ENCODE results near the gene STIM2.
"Not testable (repeated sequence)": the region's sequence is repeated elsewhere in the genome, so short reads cannot be mapped to it uniquely, and the experiment has no call there.

STIM2 gene

DNA sequence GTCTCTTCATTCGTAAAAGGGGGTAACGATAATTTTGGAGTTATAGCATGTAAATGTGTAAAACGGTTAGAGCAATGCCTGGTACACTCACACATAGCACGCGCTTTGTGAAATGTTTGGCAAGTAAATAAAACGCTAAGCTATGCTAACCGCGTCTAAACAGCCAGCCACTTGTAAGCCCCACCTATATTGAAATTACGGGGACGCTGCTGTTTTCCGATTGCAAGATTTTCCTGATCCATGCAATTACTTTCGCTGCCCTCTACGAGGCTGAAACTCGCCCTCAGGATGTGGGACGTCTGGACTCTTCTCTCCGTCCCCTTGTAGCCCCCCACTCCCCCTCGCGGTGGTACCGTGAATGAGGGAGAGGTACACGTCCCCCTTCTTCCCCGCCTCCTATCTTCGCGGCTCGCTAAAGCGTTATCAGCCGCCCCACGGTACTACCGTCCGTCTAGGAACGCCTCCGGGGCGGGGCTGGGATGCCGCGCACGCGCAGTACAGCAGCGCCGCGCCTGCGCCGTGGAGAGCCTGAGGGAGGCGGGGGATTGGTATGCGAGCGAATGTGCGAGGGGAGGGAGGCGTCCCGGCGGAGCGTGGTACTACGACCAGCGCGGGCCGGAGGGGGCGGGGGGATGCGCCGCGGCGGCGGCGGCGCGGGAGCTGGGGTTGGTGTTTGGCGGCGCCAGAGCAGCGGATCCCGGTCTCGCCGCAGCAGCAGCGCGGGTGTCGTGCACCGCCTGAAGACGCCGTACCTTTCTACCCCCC is at the start of gene STIM2:
TSS of gene STIM2 (plus strand) at position 685 of the 765 bp plus-strand sequence.
- ATAC-seq, result peak; percentile 77
- DNase-seq, result peak; percentile 99

DNA sequence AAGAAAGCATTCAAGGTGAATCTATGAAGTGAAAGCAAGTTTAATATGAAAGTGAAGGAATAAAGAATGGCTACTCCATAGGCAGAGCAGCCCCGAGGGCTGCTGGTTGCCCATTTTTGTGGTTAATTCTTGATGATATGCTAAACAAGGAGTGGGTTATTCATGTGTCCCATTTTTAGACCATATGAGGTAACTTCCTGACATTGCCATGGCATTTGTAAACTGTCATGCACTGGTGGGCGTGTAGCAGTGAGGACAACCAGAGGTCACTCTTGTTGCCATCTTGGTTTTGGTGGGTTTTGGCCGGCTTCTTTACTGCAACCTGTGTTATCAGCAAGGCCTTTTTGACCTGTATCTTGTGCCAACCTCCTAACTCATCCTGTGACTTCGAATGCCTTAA is 49.1 kb upstream of the STIM2 start:
- not testable (repeated sequence) for ATAC-seq, DNase-seq

DNA sequence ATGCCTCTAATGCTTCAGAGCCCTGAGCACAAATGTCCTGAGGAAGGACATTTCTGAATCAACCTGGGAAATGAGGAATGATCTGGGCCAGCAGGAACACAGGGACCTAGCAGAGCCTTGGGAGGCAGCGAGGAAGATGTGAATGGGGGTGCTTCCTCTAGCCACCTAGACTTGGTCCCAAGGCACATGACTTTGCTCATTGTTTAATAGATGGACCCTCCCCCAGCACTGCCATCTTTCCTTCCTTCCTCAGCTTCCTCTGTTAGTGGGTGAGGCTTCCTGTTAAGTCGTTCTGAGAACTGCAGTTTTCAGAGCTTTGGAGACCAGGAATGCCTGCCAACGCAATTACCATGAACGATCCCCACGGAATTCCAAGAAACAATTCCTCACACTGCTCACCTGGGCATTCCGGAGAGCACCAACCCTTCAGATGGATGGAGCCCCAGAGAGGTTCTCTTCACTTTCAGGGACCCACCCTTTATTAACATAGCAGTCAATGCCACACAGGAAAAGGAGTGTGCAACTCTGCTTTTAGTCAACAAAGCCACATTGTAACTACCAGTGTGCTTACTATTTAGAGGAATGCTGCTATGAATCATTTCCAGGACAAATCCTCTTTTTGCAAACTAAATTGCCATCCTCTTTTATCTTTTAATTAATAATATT is 48.5 kb upstream of the STIM2 start:
- DNase-seq (no peak), ATAC-seq (no peak)

DNA sequence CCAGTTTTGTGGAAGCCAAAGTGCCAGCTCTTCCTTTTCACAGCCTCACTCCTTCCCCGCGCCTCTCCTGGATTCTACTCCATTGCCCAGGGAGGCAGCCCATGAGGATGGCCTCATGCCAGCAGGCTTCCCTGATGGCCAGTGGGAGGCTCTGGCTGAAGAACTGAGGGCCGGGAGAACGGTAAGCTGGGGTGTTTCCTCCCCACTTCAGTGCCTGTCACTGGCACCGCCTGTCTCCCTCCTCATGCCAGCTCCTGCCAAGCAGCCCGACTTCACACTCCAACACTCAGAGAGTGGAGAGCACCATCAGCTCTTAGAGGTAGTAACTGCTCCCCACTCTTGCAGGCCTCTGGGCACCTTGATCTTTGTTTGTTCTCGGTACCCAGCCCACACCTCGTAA is 46.9 kb upstream of the STIM2 start:
- DNase-seq (no peak), ATAC-seq (no peak)

DNA sequence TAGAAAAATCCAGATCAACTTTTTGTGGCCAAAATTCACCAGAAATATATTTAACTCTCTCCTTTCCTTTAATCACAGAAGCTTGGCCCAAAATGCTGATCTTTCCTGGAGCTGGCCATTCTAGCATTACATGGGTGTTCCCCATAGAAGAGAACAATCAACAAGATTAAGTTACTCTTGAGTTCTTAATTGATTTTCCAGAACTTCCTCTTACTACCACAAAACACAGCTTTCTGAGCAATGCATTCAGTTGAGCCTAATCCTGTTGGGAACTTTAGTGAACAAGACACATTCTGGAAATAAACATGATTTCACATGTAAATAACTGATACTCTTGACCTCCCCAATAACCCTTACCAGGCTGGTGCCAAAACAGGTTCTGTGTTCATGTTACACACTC is 45.4 kb upstream of the STIM2 start:
- ATAC-seq (no peak), DNase-seq (no peak)

DNA sequence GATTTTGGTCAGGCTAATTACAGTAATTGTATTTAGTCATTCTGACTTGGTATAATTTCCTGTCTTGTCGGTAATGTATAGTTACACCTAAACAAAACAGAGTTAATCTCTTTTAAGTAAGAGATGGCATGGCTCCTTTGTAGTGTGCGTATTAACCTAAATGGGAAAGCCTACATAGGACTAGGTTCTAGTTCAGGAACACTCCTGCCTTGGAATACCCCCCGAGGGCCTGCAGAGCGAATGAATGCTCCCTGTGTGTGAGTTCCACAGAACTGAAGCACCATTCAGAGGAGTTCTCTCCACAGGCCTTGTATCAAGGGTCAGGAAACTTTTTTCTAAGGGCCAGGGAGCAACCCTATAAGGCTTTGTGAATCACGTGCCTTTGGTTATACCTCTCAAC is 44.9 kb upstream of the STIM2 start:
- ATAC-seq, result no peak
- no peak for DNase-seq

DNA sequence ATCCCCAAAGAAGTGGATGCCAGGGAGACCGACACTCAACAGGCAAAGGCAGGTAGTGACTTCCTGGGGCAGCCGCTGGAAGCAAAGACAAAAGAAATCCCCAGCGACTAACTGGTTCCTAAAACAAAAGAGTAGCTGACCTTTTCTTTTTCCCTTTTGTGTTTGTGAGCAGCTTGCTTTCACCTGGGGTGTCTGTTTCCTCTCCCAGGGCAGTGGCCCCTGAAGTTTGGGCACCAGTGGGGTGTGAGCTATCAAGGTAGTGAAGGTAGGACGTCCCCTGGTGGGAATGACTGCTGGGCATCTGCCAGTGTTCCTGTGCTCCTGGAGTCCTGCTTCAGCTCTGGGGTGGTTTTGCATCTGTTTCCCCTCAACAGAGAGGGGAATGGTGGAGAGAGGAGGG is 41.6 kb upstream of the STIM2 start:
- DNase-seq (no peak), ATAC-seq (no peak)

DNA sequence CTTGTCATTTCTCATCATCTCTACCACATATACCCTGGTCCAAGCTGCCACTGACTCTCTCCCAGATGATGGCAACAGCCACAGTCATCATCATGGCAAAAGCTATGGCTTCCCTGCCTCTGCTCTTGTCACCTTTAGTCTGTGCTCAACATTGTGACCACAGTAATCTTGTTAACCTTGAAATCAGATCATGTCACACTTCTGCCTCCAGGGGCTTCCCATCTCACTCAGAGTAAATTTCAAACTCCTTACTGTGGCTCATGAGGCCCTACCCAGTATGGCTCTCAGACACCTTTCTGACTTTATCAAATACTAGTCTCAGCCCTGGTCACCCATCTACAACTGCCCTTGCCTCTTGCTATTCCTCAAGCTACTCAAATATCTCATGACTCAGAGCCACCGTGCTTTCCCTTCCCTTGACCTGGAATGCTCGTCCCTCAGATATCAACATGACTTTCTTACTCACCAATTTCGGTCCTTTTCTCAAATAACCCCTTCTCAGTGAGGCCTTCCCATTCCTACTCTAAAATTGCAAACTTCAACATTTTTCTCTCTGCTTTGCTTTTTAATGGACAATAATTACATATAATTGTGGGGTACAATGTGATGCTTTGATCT is 41.1 kb upstream of the STIM2 start:
- ATAC-seq (peak; percentile 60), DNase-seq (no peak)

DNA sequence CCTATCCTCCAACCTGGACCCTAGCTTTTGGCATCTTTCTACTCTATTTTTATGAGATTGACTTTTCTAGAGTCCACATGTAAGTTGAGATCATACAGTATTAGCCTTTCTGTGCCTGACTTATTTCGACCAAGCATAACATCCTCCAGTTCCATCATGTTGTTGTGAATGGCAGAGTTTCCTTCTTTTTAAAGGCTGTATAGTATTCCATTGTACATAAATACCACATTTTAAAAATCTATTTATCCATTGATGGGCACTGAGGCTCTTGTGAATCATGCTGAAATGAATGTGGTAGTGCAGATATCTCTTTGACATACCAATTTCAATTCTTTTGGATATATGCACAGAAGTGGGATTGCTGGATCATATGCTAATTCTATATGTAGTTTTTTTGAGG is 40.3 kb upstream of the STIM2 start:
- DNase-seq (no peak), ATAC-seq (no peak)

DNA sequence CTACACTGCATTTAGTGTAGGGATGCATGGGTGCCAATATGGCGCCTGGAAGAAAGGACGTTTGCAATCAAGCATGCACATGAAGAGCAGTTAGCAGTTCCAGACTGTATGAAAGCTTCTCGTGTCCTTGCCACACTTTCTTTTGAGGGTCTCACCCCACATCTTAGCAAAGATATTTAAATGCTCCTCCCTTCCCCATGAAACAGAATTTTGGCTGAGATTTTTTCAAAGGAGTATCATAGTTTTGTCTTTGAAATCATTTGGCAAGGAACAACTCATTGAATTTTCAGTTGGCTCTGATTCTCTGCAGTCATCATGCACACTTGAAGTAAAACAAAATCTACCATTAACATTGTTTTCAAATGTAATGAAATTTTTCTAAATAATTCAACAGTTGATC is 39.6 kb upstream of the STIM2 start:
- ATAC-seq (no peak), DNase-seq (no peak)

DNA sequence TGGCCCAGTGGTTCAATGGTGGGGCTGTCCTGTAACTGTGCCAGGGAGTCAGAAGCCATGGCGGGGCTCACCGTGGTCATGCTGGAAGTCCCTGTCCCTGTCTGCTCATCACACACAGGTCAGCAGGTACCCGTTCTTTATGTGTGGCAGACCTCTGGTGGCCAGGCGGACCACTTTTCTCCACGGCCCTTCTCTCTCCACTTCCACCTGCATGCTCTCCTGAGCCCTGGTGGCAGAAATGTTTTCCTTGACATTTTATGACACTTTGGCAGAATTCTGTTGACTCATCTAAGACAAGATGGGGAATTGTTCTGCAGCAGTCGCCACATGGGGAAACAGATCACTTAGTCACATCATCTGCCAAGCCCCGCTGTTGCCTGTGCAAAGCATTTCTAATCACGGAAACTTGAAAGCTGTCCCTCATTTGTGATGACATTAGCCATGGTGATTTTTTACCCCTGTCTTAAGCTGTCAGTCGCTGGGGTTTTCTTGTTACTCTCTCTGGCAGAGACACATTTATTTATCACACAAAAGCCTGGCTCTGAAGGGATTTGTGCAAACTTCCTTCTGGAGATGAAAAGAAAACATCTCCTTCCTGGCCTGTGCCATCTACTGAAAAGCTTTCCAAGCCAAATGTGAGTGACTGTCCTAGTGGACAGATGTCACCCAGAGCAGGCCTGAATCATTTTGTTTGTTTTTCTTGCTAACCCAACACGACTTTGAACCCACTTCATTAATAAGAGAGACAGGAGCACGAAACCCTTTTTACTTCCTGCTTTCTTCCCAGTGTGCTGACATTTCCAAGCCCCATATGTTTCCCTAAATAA is 38.8 kb upstream of the STIM2 start:
- ATAC-seq, result no peak

DNA sequence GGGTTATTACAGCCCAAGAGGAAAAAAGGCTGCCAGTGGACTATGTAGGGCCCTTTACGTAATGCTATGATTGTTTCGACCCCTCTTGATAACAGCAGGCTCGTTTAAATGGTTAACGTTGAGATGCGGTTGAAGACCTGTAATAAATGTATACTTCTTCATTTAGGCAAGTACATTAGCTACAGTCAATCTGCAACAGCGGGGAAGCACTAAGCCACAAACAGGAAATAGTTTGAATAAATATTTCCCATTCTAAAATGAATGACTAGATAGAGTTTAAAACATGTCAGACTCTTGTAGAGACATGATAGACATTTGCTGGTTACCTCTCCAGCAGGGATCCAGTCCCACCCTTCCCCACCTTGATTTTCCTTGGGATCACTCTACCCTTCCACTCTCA is 38.1 kb upstream of the STIM2 start:
- ATAC-seq (peak; percentile 27), DNase-seq (no peak)

More for the DNA sequence above, 38.8 kb upstream of the STIM2 start:
- no peak for DNase-seq

DNA sequence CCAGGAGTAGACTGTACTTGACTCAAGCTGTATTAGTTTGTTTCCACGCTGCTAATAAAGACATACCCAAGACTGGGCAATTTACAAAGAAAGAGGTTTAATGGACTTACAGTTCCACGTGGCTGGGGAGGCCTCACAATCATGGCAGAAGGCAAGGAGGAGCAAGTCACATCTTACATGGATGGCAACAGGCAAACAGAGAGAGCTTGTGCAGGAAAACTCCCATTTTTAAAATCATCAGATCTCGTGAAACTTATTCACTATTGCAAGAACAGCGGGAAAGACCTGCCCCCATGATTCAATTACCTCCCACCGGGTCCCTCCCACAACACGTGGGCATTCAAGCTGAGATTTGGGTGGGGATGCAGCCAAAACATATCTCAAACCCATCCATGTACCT is 37.7 kb upstream of the STIM2 start:
- not testable (repeated sequence) for ATAC-seq

DNA sequence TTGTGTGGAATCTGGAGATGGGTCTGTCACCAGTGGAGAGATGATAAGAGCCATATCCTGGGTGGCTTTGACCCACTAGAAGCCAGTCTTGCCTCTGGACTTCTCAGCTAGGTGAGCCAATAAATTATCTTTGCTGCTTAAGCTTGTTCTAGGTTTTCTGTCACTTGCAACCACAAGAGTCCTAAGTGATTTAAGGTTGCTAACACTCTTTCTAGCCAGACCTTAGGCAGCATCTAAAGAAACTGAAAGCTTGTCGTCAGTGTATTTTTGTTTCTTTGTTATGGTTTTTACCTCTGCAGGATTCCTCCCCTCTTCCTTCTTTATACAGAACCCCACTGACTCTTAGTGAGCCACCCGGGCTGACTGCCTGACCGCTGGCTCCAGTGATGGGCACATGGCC is 37.1 kb upstream of the STIM2 start:
- DNase-seq (no peak), ATAC-seq (no peak)

More for the DNA sequence above, 37.7 kb upstream of the STIM2 start:
- DNase-seq, result not testable (repeated sequence)

DNA sequence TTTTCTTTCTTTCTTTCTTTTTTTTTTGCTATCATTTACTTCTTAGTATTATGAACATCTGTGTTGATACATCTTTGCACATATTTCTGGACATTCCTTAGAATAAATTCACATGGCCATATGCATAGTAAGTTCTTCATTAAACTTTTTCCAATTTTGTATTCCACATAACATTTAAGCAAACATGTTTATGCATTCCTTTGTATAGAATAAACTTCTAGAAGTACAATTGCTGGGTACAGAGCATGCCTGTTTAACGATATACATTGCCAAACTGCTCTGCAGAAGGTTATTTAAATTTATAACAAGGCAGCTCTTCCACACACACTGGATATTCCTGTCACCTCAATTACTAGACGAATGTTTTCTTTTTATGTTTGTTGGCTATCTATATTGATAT is 36.0 kb upstream of the STIM2 start:
- ATAC-seq, result no peak
- no peak for DNase-seq

DNA sequence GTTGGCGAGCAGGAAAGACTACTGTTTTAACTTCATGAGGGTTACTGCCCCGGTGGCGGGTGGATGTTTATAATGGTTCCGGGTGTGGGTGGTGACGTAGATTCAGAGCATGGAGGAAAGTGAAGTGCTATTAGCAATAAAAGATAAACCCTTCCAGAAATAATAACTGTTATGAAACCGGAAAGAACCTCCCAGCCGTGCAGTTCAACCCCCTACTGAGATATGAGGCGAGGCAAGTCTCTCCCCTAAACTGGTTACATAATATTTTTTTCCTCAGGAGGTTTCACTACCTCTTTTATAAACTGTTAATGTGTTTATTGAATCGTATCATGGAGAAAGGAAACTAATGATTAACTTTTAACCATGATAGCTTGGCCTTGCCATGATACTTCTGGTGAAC is 33.9 kb upstream of the STIM2 start:
- no peak for DNase-seq
- peak; percentile 19 for ATAC-seq

DNA sequence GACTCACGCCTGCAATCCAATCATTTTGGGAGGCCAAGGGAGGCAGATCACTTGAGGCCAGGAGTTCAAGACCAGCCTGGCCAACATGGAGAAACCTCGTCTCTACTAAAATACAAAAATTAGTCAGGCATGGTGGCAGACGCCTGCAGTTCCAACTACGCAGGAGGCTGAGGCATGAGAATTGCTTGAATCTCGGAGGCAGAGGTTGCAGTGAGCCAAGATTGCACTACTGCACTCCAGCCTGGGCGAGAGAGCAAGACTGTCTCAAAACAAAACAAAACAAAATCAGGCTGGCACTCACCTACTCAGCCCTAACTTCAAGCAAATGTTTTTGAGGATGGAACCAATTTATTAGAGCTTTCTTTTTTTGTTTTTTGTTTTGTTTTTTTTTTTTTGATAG is 33.3 kb upstream of the STIM2 start:
- DNase-seq, result not testable (repeated sequence)

DNA sequence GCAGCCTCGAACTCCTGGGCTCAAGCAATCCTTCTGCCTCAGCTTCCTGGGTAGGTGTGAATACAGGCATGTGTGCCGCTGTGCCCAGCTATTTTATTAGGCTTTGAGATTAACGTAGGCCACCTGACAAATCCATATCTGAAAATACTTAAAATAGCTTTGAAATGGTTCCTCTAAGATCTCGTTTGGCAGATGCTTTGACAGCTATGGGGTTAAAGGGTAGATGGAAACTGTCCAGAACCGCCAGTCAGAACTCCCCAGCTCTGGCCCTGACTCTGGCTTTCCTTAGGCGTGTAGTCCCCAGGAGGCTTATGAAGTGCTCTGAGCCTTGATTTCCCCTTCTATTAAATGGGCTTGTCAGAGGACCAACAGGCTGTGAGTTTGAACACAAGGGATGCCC is 32.8 kb upstream of the STIM2 start:
- DNase-seq, result no peak
- ATAC-seq, result no peak

More for the DNA sequence above, 33.3 kb upstream of the STIM2 start:
- not testable (repeated sequence) for ATAC-seq

DNA sequence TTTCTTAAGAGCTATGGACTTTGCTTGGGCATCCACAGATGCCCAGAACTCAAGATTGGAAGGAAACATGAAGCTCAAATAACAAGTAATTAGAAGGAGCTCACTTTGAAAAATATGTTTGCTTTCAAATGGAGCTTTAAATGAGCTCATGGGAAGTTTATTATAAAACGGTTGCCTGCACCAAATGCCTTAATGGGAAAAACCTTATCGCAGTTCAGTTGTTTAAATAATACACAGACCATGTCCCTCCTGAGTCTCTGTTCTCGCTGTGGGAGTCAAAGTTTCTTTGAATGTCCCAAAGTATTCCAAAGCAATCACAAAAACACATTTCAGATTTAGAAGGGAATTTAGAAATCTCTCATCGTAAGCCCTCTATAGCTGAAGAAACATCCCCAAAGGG is 31.6 kb upstream of the STIM2 start:
- ATAC-seq, result no peak
- no peak for DNase-seq

DNA sequence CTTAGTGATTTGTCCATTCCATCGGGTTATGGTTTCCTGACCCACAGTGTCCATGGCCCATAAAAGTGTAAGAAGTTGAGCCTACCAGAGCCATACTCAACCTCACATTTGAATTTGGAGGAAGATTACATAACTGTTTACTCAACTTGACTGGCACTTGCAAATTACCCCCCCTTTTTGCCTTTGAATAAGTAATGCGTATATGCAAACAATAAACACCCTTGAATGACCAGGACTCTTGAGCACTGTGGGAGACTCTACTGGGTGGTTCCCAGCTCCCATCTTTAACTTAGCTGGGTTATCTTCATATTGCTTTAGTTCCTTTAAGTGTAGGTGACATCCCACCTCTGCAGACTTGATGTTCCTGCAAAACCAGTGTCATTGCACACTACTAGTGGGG is 30.6 kb upstream of the STIM2 start:
- no peak for DNase-seq
- no peak for ATAC-seq

DNA sequence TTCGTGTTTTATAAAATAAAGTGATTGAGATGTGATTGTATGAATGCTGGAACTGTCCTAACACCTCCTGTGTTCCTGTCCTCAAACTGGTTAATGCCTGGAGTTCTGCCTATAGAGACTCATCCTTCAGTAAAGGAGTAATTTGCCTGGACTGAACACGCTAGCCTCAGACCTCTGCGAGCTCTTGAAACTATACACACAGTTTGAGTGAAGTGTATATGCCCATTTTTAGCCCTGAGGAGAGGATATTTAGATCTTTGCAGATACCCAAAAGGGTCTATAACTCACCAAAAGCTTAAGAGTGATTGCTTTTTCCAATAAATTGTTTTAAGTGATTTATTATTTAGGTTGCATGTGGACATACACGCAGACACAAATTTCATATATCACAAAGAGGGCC is 29.9 kb upstream of the STIM2 start:
- no peak for ATAC-seq
- no peak for DNase-seq

DNA sequence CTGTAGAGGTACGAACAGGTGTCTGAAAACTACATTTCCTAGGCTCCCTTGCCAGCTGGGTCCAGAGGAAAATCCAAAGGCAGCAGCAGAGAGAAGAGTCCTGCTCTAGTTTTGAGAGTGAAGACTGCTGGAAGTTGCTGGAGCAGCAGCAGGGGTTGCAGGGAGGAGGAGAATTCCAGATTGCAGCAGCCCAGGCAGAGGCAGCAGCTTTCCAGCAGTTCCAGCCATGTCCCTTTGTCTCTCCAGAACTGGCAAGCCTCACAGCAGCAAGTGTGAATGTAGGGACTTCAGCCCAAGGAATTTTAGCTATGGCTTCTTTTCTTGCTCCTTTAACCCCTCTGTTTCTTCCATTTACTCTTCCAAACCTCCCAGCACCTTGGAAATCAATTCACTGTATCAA is 24.1 kb upstream of the STIM2 start:
- DNase-seq (no peak), ATAC-seq (no peak)

Measured in stimulated activated naive CD8-positive, alpha-beta T cell treated with anti-CD3 and anti-CD28 coated beads, Interleukin-15, Interleukin-2, amounts not matched to agents 100 U/mL and 50 U/mL, for 24 hours (primary cell).